HEK293 (cell line): ENCODE results near the gene SERPINH1.

Source experiments
- CTCF ChIA-PET: fragments of 350-600 bp; formaldehyde crosslinking; extraction: SDS; loops from one replicate; lab custom pipeline; 2021; ENCODE audit warnings: antibody characterized with exemption; lab: Yijun Ruan, JAX
- POLR2A ChIA-PET: fragments of 300-600 bp; formaldehyde crosslinking; extraction: SDS; loops from one replicate; lab custom pipeline; 2020; ENCODE audit warnings: antibody characterized with exemption, inconsistent platforms; lab: Yijun Ruan, JAX
- H3K27ac ChIP-seq: fragments of 200-500 bp; sonication (Bioruptor generic); 2 replicates; pipeline ENCODE4 v1.5.1; 2014; ENCODE audit warnings: low read depth, low read length, control low read depth, inconsistent platforms; ENCODE audit errors: extremely low read depth
- H3K36me3 ChIP-seq, 2 experiments: fragments of 200-500 bp in 1 of 2; sonication (Bioruptor generic) in 1 of 2; 1 replicate in 1 of 2; 2 replicates in 1 of 2; pipeline ENCODE4 v1.5.1; 2014 to 2017; ENCODE audit warnings: inconsistent platforms in 2 of 2, low read length in 2 of 2; ENCODE audit not compliant: control insufficient read depth in 2 of 2, insufficient read depth in 1 of 2
- H3K4me1 ChIP-seq: fragments of 200-500 bp; sonication (Bioruptor generic); 2 replicates; pipeline ENCODE4 v1.5.1; 2014; ENCODE audit warnings: mild to moderate bottlenecking, low read length, inconsistent platforms; ENCODE audit not compliant: control insufficient read depth, insufficient read depth
- H3K4me3 ChIP-seq: 2 replicates; pipeline ENCODE4 v1.5.1; 2011; ENCODE audit warnings: low read depth, mild to moderate bottlenecking, control low read depth, low read length, moderate library complexity
- H3K9me3 ChIP-seq: fragments of 200-500 bp; sonication (Bioruptor generic); 2 replicates; pipeline ENCODE4 v1.5.1; 2014; ENCODE audit warnings: low read depth, low read length, inconsistent platforms; ENCODE audit not compliant: control insufficient read depth, insufficient read depth
- FEZF1 ChIP-seq: fragments of 450-650 bp; formaldehyde crosslinking; IDR thresholded peaks from 2 replicates; pipeline ENCODE4 v1.5.1; 2016; ENCODE audit warnings: missing biosample characterization, missing genetic modification characterization
- GFI1B ChIP-seq: fragments of 450-650 bp; formaldehyde crosslinking; IDR thresholded peaks from 2 replicates; pipeline ENCODE4 v1.5.1; 2016; ENCODE audit warnings: missing biosample characterization, missing genetic modification characterization
- KLF16 ChIP-seq: fragments of 450-650 bp; formaldehyde crosslinking; IDR thresholded peaks from 2 replicates; pipeline ENCODE4 v1.5.1; 2017; ENCODE audit warnings: missing biosample characterization, missing genetic modification characterization
- KLF7 ChIP-seq: fragments of 450-650 bp; formaldehyde crosslinking; IDR thresholded peaks from 2 replicates; pipeline ENCODE4 v1.5.1; 2016; ENCODE audit warnings: missing biosample characterization, missing genetic modification characterization, borderline replicate concordance
- SCRT2 ChIP-seq: fragments of 450-650 bp; formaldehyde crosslinking; IDR thresholded peaks from 2 replicates; pipeline ENCODE4 v1.5.1; 2016; ENCODE audit warnings: missing biosample characterization, missing genetic modification characterization
- ZBTB48 ChIP-seq: fragments of 450-650 bp; formaldehyde crosslinking; IDR thresholded peaks from 2 replicates; pipeline ENCODE4 v1.5.1; 2016; ENCODE audit warnings: missing biosample characterization, missing genetic modification characterization
- ZNF140 ChIP-seq: fragments of 450-650 bp; formaldehyde crosslinking; IDR thresholded peaks from 2 replicates; pipeline ENCODE4 v1.5.1; 2016; ENCODE audit warnings: missing biosample characterization, missing genetic modification characterization
- ZNF292 ChIP-seq: fragments of 450-650 bp; formaldehyde crosslinking; IDR thresholded peaks from 2 replicates; pipeline ENCODE4 v1.5.1; 2016; ENCODE audit warnings: low read depth, missing biosample characterization, missing genetic modification characterization, borderline replicate concordance
- ZNF335 ChIP-seq: fragments of 450-650 bp; formaldehyde crosslinking; conservative IDR thresholded peaks from 2 replicates; pipeline ENCODE4 v1.5.1; 2016; ENCODE audit warnings: missing biosample characterization, missing genetic modification characterization
- ZNF514 ChIP-seq: fragments of 450-650 bp; formaldehyde crosslinking; IDR thresholded peaks from 2 replicates; pipeline ENCODE4 v1.5.1; 2016; ENCODE audit warnings: missing biosample characterization, missing genetic modification characterization
- ZNF544 ChIP-seq: fragments of 450-650 bp; formaldehyde crosslinking; IDR thresholded peaks from 2 replicates; pipeline ENCODE4 v1.5.0; 2017; ENCODE audit warnings: missing biosample characterization, missing genetic modification characterization
- ZNF654 ChIP-seq: fragments of 450-650 bp; formaldehyde crosslinking; IDR thresholded peaks from 2 replicates; pipeline ENCODE4 v1.5.1; 2016; ENCODE audit warnings: low read depth, missing biosample characterization, missing genetic modification characterization
- ZNF791 ChIP-seq: fragments of 450-650 bp; formaldehyde crosslinking; IDR thresholded peaks from 2 replicates; pipeline ENCODE4 v1.5.1; 2016; ENCODE audit warnings: missing biosample characterization, missing genetic modification characterization
- ZNF830 ChIP-seq: fragments of 450-650 bp; IDR thresholded peaks from 2 replicates; pipeline ENCODE4 v1.5.0; 2018; ENCODE audit warnings: missing biosample characterization, missing genetic modification characterization, low read depth, mild to moderate bottlenecking, moderate library complexity
- ZNF843 ChIP-seq: fragments of 450-650 bp; formaldehyde crosslinking; IDR thresholded peaks from 2 replicates; pipeline ENCODE4 v1.5.1; 2016; ENCODE audit warnings: missing biosample characterization, missing genetic modification characterization
- TF ChIP-seq, protein P1 (sequence below): fragments of 450-650 bp; formaldehyde crosslinking; IDR thresholded peaks from 2 replicates; pipeline ENCODE4 v1.5.1; 2016; ENCODE audit warnings: missing biosample characterization, missing genetic modification characterization
- TF ChIP-seq, protein P2 (sequence below): fragments of 450-650 bp; formaldehyde crosslinking; conservative IDR thresholded peaks from 2 replicates; pipeline ENCODE4 v1.5.1; 2016; ENCODE audit warnings: low read depth, missing biosample characterization, missing genetic modification characterization

SERPINH1 gene

DNA sequence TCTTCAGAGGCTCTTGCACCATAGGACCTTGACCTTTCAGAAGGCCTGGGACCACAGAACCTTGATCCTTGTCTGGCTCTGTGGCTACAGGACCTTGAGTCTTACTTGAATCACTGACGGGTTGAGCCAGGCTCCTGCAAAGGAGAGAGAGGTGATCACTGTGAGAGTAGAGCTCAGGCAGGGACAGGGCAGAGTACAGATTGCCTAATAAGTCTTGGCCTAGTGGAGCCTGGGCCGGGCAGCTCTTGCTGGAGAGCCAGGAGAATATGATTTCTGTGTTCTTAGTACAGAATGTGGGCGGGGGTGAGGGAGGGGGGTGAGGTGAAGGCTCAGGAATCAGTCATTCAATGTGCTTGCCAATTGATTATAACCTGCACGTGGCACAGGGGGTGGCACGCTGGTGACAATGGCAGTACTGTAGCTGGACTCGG is 26.0 kb downstream of the SERPINH1 start:
- ChIA-PET POLR2A (no interaction called here), CTCF (no interaction called here)

DNA sequence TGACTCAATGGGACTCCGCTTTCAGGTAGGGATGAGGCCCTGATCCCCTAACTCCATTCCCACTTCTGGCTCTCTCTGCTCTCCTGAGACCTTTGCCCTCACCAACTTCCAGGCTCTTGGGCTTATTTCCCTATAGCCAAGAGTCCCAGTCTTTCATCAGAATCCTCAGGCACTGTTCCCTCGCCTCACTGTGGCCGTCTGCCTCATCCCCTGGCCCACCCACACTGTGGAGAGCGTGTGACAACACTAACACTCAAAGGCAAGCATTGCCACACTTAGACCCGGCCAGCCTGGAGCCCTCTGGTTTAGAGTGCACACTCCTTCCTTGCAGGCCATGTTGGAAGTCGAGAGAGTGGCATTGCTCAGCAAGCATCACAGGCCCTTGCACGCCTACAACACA is 27.0 kb downstream of the SERPINH1 start:
- POLR2A ChIA-PET, result no interaction called here
- Histone ChIP-seq H3K27ac (no peak overlapping the region), H3K36me3 (no peaks in the 10 kb centered on the region)
- CTCF ChIA-PET, result interaction anchor here (1.1 to 1.4 kb wide), 2 partner anchors 9 to 11 kb away, joined by 3 to 4 read pairs; no protein-coding TSS in a partner anchor
- TF ChIP-seq GFI1B (tag by site-specific recombination) (no peak), ZNF830 (tag by site-specific recombination) (no peak), ZNF140 (tag by site-specific recombination) (no peak), KLF7 (tag by site-specific recombination) (no peak), SCRT2 (no peak), ZNF654 (no peak), FEZF1 (tag by site-specific recombination) (no peak), ZNF544 (tag by site-specific recombination) (no peak), ZNF791 (tag by site-specific recombination) (no peak), ZNF843 (no peak)
- TF ChIP-seq, protein P1, sequence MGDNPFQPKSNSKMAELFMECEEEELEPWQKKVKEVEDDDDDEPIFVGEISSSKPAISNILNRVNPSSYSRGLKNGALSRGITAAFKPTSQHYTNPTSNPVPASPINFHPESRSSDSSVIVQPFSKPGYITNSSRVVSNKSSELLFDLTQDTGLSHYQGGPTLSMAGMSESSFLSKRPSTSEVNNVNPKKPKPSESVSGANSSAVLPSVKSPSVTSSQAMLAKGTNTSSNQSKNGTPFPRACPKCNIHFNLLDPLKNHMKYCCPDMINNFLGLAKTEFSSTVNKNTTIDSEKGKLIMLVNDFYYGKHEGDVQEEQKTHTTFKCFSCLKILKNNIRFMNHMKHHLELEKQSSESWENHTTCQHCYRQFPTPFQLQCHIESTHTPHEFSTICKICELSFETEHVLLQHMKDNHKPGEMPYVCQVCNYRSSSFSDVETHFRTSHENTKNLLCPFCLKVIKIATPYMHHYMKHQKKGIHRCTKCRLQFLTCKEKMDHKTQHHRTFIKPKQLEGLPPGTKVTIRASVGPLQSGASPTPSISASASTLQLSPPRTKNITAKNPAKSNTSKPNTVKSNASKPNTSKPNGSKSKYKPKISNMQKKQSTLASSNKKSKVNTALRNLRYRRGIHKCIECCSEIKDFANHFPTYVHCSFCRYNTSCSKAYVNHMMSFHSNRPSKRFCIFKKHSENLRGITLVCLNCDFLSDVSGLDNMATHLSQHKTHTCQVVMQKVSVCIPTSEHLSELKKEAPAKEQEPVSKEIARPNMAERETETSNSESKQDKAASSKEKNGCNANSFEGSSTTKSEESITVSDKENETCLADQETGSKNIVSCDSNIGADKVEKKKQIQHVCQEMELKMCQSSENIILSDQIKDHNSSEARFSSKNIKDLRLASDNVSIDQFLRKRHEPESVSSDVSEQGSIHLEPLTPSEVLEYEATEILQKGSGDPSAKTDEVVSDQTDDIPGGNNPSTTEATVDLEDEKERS, result no peak
- TF ChIP-seq, all 188 proteins: peak for 0
- H3K9me3 ChIP-seq, result no peaks in the 10 kb centered on the region
- no peak overlapping the region for H3K4me3 ChIP-seq
- H3K4me1 ChIP-seq, result no peaks in the 10 kb centered on the region

More for the DNA sequence above, 26.0 kb downstream of the SERPINH1 start:
- Histone ChIP-seq H3K9me3 (no peaks in the 10 kb centered on the region), H3K4me1 (no peaks in the 10 kb centered on the region), H3K27ac (no peak overlapping the region), H3K4me3 (no peak overlapping the region), H3K36me3 (no peaks in the 10 kb centered on the region)
- TF ChIP-seq ZNF292 (tag by site-specific recombination), result no peak
- TF ChIP-seq KLF16, result no peak
- no peak for TF ChIP-seq ZNF335 (tag by site-specific recombination)
- no peak for TF ChIP-seq ZNF514 (tag by site-specific recombination)
- TF ChIP-seq, protein P2, sequence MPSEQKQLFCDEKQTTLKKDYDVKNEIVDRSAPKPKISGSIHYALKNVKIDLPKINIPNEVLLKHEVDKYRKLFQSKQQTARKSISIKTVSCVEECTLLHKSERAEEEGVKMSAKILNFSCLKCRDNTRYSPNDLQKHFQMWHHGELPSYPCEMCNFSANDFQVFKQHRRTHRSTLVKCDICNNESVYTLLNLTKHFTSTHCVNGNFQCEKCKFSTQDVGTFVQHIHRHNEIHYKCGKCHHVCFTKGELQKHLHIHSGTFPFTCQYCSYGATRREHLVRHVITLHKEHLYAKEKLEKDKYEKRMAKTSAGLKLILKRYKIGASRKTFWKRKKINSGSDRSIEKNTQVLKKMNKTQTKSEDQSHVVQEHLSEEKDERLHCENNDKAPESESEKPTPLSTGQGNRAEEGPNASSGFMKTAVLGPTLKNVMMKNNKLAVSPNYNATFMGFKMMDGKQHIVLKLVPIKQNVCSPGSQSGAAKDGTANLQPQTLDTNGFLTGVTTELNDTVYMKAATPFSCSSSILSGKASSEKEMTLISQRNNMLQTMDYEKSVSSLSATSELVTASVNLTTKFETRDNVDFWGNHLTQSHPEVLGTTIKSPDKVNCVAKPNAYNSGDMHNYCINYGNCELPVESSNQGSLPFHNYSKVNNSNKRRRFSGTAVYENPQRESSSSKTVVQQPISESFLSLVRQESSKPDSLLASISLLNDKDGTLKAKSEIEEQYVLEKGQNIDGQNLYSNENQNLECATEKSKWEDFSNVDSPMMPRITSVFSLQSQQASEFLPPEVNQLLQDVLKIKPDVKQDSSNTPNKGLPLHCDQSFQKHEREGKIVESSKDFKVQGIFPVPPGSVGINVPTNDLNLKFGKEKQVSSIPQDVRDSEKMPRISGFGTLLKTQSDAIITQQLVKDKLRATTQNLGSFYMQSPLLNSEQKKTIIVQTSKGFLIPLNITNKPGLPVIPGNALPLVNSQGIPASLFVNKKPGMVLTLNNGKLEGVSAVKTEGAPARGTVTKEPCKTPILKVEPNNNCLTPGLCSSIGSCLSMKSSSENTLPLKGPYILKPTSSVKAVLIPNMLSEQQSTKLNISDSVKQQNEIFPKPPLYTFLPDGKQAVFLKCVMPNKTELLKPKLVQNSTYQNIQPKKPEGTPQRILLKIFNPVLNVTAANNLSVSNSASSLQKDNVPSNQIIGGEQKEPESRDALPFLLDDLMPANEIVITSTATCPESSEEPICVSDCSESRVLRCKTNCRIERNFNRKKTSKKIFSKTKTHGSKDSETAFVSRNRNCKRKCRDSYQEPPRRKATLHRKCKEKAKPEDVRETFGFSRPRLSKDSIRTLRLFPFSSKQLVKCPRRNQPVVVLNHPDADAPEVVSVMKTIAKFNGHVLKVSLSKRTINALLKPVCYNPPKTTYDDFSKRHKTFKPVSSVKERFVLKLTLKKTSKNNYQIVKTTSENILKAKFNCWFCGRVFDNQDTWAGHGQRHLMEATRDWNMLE (tag by site-specific recombination), result no peak
- TF ChIP-seq ZBTB48 (tag by site-specific recombination), result no peak
